NCI-H2196 treated with DMSO at 0.1 percent for 48 hours (cell line): Measurements from ENCODE around the gene MYO15A.
A peak's percentile ranks its signal among the peaks of the same experiment; 100 is the strongest.

ENCODE experiments used
- DNase-seq: peaks from one replicate; lab custom pipeline; 2025; ENCODE audit not compliant: unreplicated experiment; lab: John Stamatoyannopoulos, UW

The MYO15A gene

DNA sequence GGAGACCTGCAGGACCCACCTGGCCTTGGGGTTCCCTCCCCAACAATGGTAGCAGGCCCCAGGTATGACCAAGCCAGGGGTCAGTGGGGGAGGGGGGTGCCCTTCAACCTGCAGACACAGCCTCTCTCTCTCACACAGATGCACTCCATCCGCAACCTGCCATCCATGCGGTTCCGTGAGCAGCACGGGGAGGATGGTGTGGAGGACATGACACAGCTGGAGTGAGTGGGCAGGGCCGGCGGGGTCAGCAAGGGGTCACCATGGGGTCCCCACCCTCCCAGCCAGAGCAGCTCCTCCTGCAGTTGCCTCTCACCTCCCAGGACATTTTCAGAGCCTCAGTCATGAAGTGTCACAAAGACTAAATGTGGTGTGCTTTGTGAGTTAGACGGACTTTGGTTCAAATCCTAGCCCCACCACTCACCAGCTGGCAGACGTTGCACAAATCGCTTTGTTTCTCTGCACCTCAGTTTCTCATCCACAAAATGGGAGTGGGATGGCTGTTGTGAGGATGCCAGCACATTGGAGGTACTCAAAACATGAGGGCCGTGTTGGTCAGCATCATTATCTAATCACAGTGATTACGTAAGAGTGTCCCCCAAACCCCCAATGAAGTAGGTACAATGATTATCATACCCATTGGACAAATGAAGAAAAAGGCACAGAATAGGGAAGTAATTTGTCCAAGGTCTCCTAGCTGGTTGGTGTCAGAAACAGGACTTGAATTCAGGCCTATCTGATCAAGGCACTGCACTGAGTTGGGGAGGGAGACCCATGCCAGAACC lies 16.0 kb downstream of the MYO15A start:
- DNase-seq = no peak

- peak; percentile 40 for DNase-seq
Observed at GRCh38 chr17:18129041-18129502, 20.5 kb downstream of the MYO15A start.

DNA sequence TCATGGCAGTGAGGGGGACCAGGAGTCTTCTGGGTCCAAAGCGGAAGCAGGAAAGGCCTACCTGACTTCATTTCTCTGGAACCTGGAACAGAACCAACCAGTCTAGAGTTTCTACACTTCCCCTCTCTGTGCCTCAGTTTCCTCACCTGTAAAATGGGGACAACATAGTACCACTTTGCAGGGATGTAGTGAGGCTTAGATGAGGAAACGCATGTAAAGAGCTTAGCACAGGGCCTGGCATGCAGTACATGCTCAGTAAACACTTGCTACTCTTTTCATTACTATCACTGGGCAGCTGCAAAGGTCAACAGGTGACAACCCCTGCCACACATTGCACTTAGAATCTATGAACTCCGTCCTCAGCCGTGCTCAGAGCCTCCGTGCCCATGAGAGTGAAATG lies 24.2 kb downstream of the MYO15A start:
- no peak for DNase-seq

DNA sequence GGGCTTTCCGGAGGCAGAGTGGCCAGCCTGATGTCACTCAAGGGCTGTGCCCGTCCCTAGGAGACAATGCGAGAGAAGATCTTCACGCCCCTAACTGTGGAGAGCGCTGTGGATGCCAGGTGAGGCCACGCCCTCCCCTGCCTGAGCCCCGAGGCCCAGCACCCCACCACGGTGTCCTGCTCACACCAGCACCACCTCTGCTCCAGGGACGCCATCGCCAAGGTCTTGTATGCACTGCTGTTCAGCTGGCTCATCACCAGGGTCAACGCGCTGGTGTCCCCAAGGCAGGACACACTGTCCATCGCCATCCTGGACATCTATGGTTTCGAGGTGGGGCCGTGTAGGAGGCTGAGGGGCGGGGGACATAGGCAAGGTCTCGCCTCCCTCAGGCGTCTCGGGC lies 27.8 kb downstream of the MYO15A start:
- DNase-seq = no peak

- DNase-seq = no peak
Observed at GRCh38 chr17:18138065-18138749, 29.7 kb downstream of the MYO15A start.

DNA sequence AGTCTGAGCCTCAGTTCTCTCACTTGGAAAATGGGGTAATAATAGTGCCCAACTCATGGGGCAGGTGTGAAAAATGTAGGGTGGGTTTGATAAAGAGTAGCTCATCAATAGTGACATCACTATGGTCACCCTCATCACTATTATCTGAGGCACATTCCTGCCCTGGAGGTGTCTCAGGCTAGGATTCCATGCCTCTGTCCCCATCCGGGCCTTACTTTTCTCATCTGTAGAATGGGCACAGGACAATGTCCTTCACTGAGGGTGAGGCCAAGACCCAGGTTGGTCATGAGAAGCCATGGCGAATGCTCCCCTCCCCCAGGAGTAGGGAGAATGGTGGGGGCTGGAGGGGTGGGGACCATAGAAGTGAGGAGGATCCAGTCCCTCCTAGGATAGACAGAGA lies 30.5 kb downstream of the MYO15A start:
- DNase-seq = no peak

- DNase-seq = no peak
Observed at GRCh38 chr17:18139498-18139897, 30.9 kb downstream of the MYO15A start.

- no peak for DNase-seq
Observed at GRCh38 chr17:18139949-18140348, 31.4 kb downstream of the MYO15A start.

GRCh38 chr17:18140648-18141047 lies 32.1 kb downstream of the MYO15A start:
- DNase-seq = no peak

DNA sequence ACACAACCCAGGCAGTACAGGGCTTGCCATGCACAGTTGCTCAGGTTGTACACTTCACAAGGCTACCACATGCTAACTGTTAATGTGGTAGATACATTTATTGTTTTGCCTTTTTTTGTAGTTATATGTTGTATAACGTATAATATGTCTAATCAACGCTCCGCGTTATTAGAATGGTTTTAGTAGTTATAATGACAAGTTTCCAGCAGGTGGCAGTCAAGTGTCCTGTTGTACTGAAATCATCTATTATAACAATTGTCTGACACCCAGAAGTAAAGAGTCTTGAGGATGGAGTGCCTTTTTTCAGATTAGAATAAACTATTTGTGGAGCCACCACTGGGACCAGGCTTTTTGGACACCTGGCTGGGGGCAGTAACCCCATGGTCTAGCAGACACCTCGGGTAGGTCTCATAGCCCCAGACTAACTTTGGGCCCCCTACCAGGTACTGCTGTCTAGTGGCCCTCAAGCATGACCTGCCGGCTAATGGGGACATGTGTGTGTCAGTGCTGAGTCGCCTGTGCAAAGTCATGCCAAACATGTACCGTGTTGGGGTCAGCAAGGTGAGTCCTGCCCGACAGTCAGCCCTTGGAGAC lies 32.8 kb downstream of the MYO15A start:
- no peak for DNase-seq

DNA sequence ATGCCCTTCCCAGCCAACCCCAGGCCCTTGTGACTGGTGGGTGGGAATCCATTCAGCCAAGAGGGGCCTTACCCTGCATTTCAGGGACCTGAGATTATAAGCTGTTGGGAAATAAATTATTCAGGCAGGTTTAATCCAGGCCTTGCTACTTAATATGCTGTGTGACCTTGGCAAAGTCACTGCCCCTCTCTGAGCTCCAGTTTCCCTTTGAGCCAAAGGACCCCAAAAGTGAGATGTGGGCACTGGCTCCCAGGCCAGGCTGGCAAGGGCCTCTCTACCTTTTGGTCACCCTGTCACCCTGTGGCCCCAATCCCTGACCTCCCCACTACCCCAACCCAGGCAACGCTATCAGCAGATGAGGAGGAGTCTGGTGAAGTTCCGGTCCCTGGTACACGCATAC lies 33.9 kb downstream of the MYO15A start:
- no peak for DNase-seq

- no peak for DNase-seq
Observed at GRCh38 chr17:18143044-18143936, 34.7 kb downstream of the MYO15A start.

- DNase-seq = no peak
Observed at GRCh38 chr17:18144261-18144660, 35.7 kb downstream of the MYO15A start.

DNA sequence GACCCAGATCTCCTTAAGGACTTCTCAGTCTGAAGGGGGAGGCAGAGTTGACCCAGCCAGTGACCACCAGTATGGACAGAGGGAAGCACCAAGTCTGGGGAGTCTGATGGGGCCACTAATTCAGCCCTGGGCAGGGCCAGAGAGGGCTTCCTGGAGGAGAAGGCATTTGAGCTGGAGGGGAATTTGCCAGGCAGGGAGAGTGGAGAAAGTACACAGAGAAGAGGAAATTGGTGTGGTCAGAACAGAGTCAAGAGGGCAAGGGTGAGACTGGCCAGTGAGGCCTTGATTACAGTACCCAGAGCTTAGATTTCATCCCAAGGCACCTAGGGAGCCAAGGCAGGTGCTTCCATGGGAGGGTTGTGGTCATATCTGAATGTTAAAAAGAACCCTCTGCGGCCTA lies 36.3 kb downstream of the MYO15A start:
- no peak for DNase-seq

DNA sequence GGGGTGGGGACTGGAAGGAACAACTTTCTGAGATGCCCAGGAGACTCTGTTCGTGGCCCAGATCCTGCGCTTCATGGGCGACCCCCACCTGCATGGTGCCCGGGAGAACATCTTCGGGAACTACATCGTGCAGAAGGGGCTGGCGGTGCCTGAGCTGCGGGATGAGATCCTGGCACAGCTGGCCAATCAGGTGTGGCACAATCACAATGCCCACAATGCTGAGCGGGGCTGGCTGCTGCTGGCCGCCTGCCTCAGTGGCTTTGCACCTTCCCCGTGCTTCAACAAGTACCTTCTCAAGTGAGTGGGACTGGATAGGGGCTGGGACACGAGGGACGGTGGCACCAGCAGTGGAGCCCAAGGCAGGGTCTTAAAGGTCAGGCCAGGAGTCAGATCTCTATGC lies 37.3 kb downstream of the MYO15A start:
- no peak for DNase-seq

DNA sequence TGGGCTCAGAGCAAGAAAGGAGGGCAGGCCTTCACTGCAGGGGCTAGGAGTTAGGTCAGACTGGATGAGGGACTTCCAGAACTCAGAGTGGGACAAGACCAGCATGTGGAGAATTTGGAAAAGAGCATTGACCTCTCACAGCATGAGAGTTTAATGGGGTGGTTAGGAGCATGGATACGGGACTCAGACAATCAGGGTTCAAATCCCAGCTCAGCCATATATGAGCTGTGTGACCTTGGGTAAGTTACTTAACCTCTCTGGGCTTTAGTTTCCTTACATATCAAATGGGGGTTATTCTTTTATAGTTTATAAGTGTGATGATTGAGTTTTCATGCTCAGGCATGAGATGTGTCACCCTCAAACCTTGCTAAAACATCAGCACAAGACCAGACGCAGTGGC lies 37.7 kb downstream of the MYO15A start:
- DNase-seq = no peak

DNA sequence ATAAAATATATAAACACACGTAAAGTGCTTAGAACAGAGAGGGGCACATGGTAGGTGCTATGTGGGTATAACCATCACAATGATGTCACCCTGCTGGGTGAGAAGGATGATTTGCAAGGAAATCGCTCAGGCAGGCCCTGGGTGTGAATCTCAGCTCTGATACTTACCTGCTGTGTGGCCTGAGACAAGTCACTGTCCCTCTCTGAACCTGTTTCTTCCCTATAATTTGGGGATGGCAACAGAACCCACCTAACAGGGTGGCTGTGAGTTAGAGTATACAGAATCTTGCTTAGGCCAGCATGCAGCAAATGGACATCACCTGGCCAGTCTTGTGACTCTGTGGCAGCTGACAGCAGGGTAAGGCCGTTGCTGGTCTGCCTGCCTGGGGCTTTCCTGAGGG lies 38.4 kb downstream of the MYO15A start:
- DNase-seq = no peak

- DNase-seq = no peak
Observed at GRCh38 chr17:18148586-18148985, 40.0 kb downstream of the MYO15A start.

- no peak for DNase-seq
Observed at GRCh38 chr17:18151290-18151689, 42.7 kb downstream of the MYO15A start.

DNA sequence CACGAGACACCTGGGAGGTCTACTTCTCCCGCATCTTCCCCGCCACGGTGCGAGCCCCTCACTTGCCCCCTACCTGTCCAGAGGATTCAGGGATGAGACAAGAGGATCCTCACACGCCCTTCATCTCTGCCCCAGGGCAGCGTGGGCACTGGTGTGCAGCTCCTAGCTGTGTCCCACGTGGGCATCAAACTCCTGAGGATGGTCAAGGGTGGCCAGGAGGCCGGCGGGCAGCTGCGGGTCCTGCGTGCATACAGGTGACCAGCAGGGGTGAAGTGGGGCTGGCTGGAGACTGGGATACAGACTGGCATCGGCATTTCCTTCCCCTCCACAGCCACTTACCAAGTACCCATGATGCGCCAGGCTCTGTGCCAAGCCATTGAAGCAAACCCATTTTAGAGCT lies 46.6 kb downstream of the MYO15A start:
- DNase-seq = no peak
